ENCODE measurements around the gene L1TD1. TPM values are rescaled to one million over a fixed set of nuclear protein-coding genes. Genes with fewer than 3 reads are reported as not detected.

L1TD1 gene
- total RNA-seq, 4 donors from 2014 or later = 1.3 to 3.1 (median 2.1) TPM

DNA sequence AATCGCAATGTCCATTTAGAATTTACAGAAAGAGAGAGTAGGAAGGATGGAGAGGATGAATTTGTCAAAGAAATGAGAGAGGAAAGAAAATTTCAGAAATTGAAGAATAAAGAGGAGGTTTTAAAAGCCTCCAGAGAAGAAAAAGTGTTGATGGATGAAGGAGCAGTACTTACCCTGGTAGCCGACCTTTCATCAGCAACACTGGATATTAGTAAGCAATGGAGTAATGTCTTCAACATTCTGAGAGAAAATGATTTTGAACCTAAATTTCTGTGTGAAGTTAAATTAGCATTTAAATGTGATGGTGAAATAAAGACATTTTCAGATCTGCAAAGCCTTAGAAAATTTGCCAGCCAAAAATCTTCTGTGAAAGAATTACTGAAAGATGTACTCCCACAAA is 12.5 kb downstream of the L1TD1 start:
- H3K27me3 ChIP-seq = no peaks in the 10 kb centered on the region
- H3K4me3 ChIP-seq = no peak overlapping the region
- no peak for TF ChIP-seq EP300 (IDR thresholded peaks at IDR 0.05)
- TF ChIP-seq CTCF (IDR thresholded peaks at IDR 0.05) = no peak
- no peak for TF ChIP-seq POLR2A (IDR thresholded peaks at IDR 0.05)
- peaks cover 0 to 41% (median 0%) of the 10 kb centered on the region in 3 donors for H3K36me3 ChIP-seq
- WGBS, 2 donors = 94 to 95% methylated on average over 2 of the region's 2 CpGs
- DNase-seq (ENCODE audit: low spot score in 2 of 2) = no peak
- H3K9me3 ChIP-seq = peaks cover 0 to 29% (median 5%) of the 10 kb centered on the region in 4 donors
- no peak overlapping the region for H3K27ac ChIP-seq
- no peaks in the 10 kb centered on the region for H3K4me1 ChIP-seq

GRCh38 chr1:62208087-62208486 is 13.4 kb downstream of the L1TD1 start:
- Histone ChIP-seq H3K36me3 (peaks cover 0 to 41% (median 0%) of the 10 kb centered on the region in 3 donors), H3K27me3 (no peaks in the 10 kb centered on the region), H3K4me1 (no peaks in the 10 kb centered on the region), H3K9me3 (peaks cover 0 to 29% (median 5%) of the 10 kb centered on the region in 4 donors), H3K4me3 (no peak overlapping the region), H3K27ac (no peak overlapping the region)
- TF ChIP-seq POLR2A (IDR thresholded peaks at IDR 0.05) (no peak), EP300 (IDR thresholded peaks at IDR 0.05) (no peak), CTCF (IDR thresholded peaks at IDR 0.05) (no peak)
- no peak for DNase-seq (ENCODE audit: low spot score in 2 of 2)
- 95 to 100% methylated on average over 5 of the region's 5 CpGs for WGBS, 2 donors

DNA sequence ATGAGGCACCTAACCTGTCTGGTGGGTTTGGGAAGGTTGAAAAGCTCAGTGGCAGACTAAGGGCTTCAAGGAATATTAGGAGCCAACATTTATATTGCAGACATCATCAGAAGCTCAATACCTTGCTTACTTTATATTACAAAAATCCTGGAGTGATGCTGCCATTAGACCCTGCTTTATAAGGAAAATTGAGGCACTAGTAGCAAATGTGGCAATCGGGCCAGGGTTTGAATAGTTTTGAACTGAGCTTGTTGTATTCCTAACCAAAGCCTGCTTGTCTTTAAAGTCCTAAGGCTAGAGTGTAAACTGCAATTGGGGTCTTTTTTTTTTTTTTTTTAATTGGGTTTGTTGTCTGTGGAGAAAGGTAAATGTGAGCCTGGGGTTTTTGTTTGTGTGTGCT is 14.3 kb downstream of the L1TD1 start:
- 0 to 38% methylated on average over 1 of the region's 1 CpG for WGBS, 2 donors
- Histone ChIP-seq H3K27ac (no peak overlapping the region), H3K36me3 (peaks cover 0 to 33% (median 0%) of the 10 kb centered on the region in 3 donors), H3K9me3 (peaks cover 0 to 24% (median 5%) of the 10 kb centered on the region in 4 donors), H3K4me3 (no peak overlapping the region), H3K27me3 (no peaks in the 10 kb centered on the region), H3K4me1 (no peaks in the 10 kb centered on the region)
- DNase-seq (ENCODE audit: low spot score in 2 of 2) = no peak
- TF ChIP-seq EP300 (IDR thresholded peaks at IDR 0.05) = no peak
- no peak for TF ChIP-seq POLR2A (IDR thresholded peaks at IDR 0.05)
- TF ChIP-seq CTCF (IDR thresholded peaks at IDR 0.05) = no peak

GRCh38 chr1:62209931-62210595 is 15.4 kb downstream of the L1TD1 start:
- 83 to 84% methylated on average over 1 of the region's 1 CpG for WGBS, 2 donors
- H3K36me3 ChIP-seq = peaks cover 0 to 26% (median 0%) of the 10 kb centered on the region in 3 donors
- no peaks in the 10 kb centered on the region for H3K4me1 ChIP-seq
- H3K9me3 ChIP-seq = peaks cover 0 to 22% (median 5%) of the 10 kb centered on the region in 4 donors
- no peak overlapping the region for H3K27ac ChIP-seq
- no peak overlapping the region for H3K4me3 ChIP-seq
- no peak for TF ChIP-seq CTCF (IDR thresholded peaks at IDR 0.05)
- TF ChIP-seq POLR2A (IDR thresholded peaks at IDR 0.05) = no peak
- TF ChIP-seq EP300 (IDR thresholded peaks at IDR 0.05) = no peak
- H3K27me3 ChIP-seq = no peaks in the 10 kb centered on the region
- no peak for DNase-seq (ENCODE audit: low spot score in 2 of 2)

- no peak for TF ChIP-seq EP300 (IDR thresholded peaks at IDR 0.05)
- no peak for TF ChIP-seq CTCF (IDR thresholded peaks at IDR 0.05)
- TF ChIP-seq POLR2A (IDR thresholded peaks at IDR 0.05) = no peak
- WGBS, 2 donors = 98% methylated on average over 1 of the region's 1 CpG
- H3K27ac ChIP-seq = no peak overlapping the region
These were observed 16.3 kb downstream of the L1TD1 start for GRCh38 chr1:62210960-62211359.

More at GRCh38 chr1:62210960-62211359, 16.3 kb downstream of the L1TD1 start:
- peaks cover 0 to 22% (median 5%) of the 10 kb centered on the region in 4 donors for H3K9me3 ChIP-seq
- no peaks in the 10 kb centered on the region for H3K4me1 ChIP-seq
- no peak for DNase-seq (ENCODE audit: low spot score in 2 of 2)
- peaks cover 0 to 26% (median 0%) of the 10 kb centered on the region in 3 donors for H3K36me3 ChIP-seq
- no peaks in the 10 kb centered on the region for H3K27me3 ChIP-seq
- H3K4me3 ChIP-seq = no peak overlapping the region
